GM10248 (cell line): ENCODE data around the gene HSPA12A.

Experiments used
- CTCF ChIA-PET: fragments of 300-600 bp; sonication (Branson Sonifier 250); formaldehyde crosslinking; extraction: SDS; loops from one replicate; lab custom pipeline; 2021; ENCODE audit warnings: antibody characterized with exemption; lab: Yijun Ruan, JAX
- POLR2A ChIA-PET: fragments of 350-650 bp; sonication (Branson Sonifier 250); formaldehyde crosslinking; extraction: SDS; loops from one replicate; lab custom pipeline; 2020; ENCODE audit warnings: antibody characterized with exemption; lab: Yijun Ruan, JAX
- DNase-seq: peaks from one replicate; pipeline ENCODE4 v3.0.0; 2012; ENCODE audit errors: extremely low spot score
- CTCF ChIP-seq: IDR thresholded peaks from 2 replicates; pipeline ENCODE4 v1.5.1; 2012; ENCODE audit warnings: mild to moderate bottlenecking, low read depth; ENCODE audit errors: extremely low read depth, missing control alignments, control extremely low read depth

HSPA12A gene

GRCh38 chr10:116779076-116779687 is 36.8 kb upstream of the HSPA12A start:
- no peak for DNase-seq
- ChIA-PET POLR2A (no interaction called here), CTCF (interaction anchor here (6.1 kb wide), 1 partner anchor 9 kb away, joined by 52 read pairs; no protein-coding TSS in a partner anchor)
- no peak for TF ChIP-seq CTCF

- no peak for TF ChIP-seq CTCF
- ChIA-PET CTCF (interaction anchor here (1.4 to 6.1 kb wide), 3 partner anchors 11 to 397 kb away, joined by 4 to 52 read pairs (median 6); no protein-coding TSS in a partner anchor), POLR2A (no interaction called here)
- DNase-seq = no peak
Measured at GRCh38 chr10:116777006-116777405, 34.6 kb upstream of the HSPA12A start.

- POLR2A ChIA-PET = no interaction called here
- CTCF ChIA-PET = interaction anchor here (6.1 kb wide), 1 partner anchor 12 kb away, joined by 52 read pairs; no protein-coding TSS in a partner anchor
- TF ChIP-seq CTCF = no peak
Measured at GRCh38 chr10:116775488-116776400, 33.4 kb upstream of the HSPA12A start.

GRCh38 chr10:116774728-116775151 is 32.4 kb upstream of the HSPA12A start:
- no peak for DNase-seq
- ChIA-PET POLR2A (no interaction called here), CTCF (interaction anchor here (6.1 kb wide), 1 partner anchor 13 kb away, joined by 52 read pairs; no protein-coding TSS in a partner anchor)
- no peak for TF ChIP-seq CTCF

More at GRCh38 chr10:116775488-116776400, 33.4 kb upstream of the HSPA12A start:
- DNase-seq = no peak

- no peak for TF ChIP-seq CTCF
- CTCF ChIA-PET = interaction anchor here (1.2 to 4.0 kb wide), 4 partner anchors 9 to 402 kb away, joined by 3 to 18 read pairs (median 4); no protein-coding TSS in a partner anchor
- POLR2A ChIA-PET = no interaction called here
- no peak for DNase-seq
Measured at GRCh38 chr10:116772909-116773705, 30.7 kb upstream of the HSPA12A start.

GRCh38 chr10:116771959-116772585 is 29.7 kb upstream of the HSPA12A start:
- DNase-seq = no peak
- ChIA-PET POLR2A (no interaction called here), CTCF (interaction anchor here (1.2 to 4.0 kb wide), 4 partner anchors 9 to 403 kb away, joined by 3 to 18 read pairs (median 4); no protein-coding TSS in a partner anchor)
- TF ChIP-seq CTCF = no peak
